Neural cell (in vitro differentiated cells): ENCODE data around the gene TRAPPC3. TPM values are rescaled to one million over a fixed set of nuclear protein-coding genes. Genes with fewer than 3 reads are reported as not detected.

Source experiments
- H2AFZ ChIP-seq: fragments of 200-600, 300-800 bp; sonication (generic), shearing (Covaris generic); 2 replicates; pipeline ENCODE4 v1.6.0; 2014; ENCODE audit warnings: low read depth, mild to moderate bottlenecking, antibody characterized with exemption, low read length, moderate library complexity
- H3F3A ChIP-seq: fragments of 200-600 bp; shearing (Covaris generic); 2 replicates; pipeline ENCODE4 v1.6.1; 2016; ENCODE audit warnings: mild to moderate bottlenecking, moderate library complexity, mixed read lengths, antibody characterized with exemption, low read length; ENCODE audit not compliant: insufficient read depth, poor library complexity, severe bottlenecking
- H3K27ac ChIP-seq: fragments of 200-600, 300-800 bp; sonication (generic), shearing (Covaris generic); 2 replicates; pipeline ENCODE4 v1.5.1; 2014; ENCODE audit warnings: mild to moderate bottlenecking, low read length, moderate library complexity
- H3K27me3 ChIP-seq: fragments of 300-800, 200-600 bp; sonication (generic), shearing (Covaris generic); 2 replicates; pipeline ENCODE4 v1.6.0; 2014; ENCODE audit warnings: mild to moderate bottlenecking, low read depth, low read length, moderate library complexity; ENCODE audit not compliant: insufficient read depth
- H3K36me3 ChIP-seq: fragments of 300-800, 200-600 bp; sonication (generic), shearing (Covaris generic); 2 replicates; pipeline ENCODE4 v1.5.1; 2014; ENCODE audit warnings: mild to moderate bottlenecking, antibody characterized with exemption, low read length, moderate library complexity; ENCODE audit not compliant: insufficient read depth
- H3K4me2 ChIP-seq: fragments of 300-800, 200-600 bp; sonication (generic), shearing (Covaris generic); 2 replicates; pipeline ENCODE4 v1.6.0; 2014; ENCODE audit warnings: mild to moderate bottlenecking, low read length
- H3K4me3 ChIP-seq: fragments of 300-800, 200-600 bp; sonication (generic), shearing (Covaris generic); 2 replicates; pipeline ENCODE4 v1.5.1; 2014; ENCODE audit warnings: mild to moderate bottlenecking, low read length, moderate library complexity
- H3K79me2 ChIP-seq: fragments of 200-600 bp; shearing (Covaris generic); replicated peaks from 2 replicates; pipeline ENCODE4 v1.6.0; 2014; ENCODE audit warnings: mild to moderate bottlenecking, low read length, moderate library complexity; ENCODE audit not compliant: insufficient read depth
- H3K9ac ChIP-seq: fragments of 300-800, 200-600 bp; sonication (generic), shearing (Covaris generic); 2 replicates; pipeline ENCODE4 v1.6.1; 2016; ENCODE audit warnings: mild to moderate bottlenecking, low read length, mixed read lengths
- H3K9me2 ChIP-seq: fragments of 200-600 bp; shearing (Covaris generic); 2 replicates; pipeline ENCODE4 v1.6.1; 2016; ENCODE audit warnings: mild to moderate bottlenecking, low read length, mixed read lengths; ENCODE audit not compliant: insufficient read depth
- H3K9me3 ChIP-seq: fragments of 200-600, 300-800 bp; sonication (generic), shearing (Covaris generic); 2 replicates; pipeline ENCODE4 v1.6.1; 2016; ENCODE audit warnings: mild to moderate bottlenecking, mixed run types, low read length, moderate library complexity, mixed read lengths
- H4K20me1 ChIP-seq: fragments of 200-600 bp; shearing (Covaris generic); 2 replicates; pipeline ENCODE4 v1.6.1; 2016; ENCODE audit warnings: mild to moderate bottlenecking, mixed run types; ENCODE audit not compliant: insufficient read depth
- CTCF ChIP-seq: fragments of 450-650 bp; IDR thresholded peaks from 2 replicates; pipeline ENCODE4 v1.5.1; 2014; ENCODE audit warnings: antibody characterized with exemption, mild to moderate bottlenecking, moderate library complexity; ENCODE audit not compliant: poor library complexity, severe bottlenecking
- EP300 ChIP-seq: fragments of 450-650 bp; conservative IDR thresholded peaks from 2 replicates; pipeline ENCODE4 v1.6.1; 2014; ENCODE audit warnings: antibody characterized with exemption, mild to moderate bottlenecking, moderate library complexity; ENCODE audit not compliant: poor library complexity, severe bottlenecking
- EZH2 ChIP-seq: fragments of 200-600, 300-800 bp; shearing (Covaris generic), sonication (generic); IDR thresholded peaks from 2 replicates; pipeline ENCODE4 v1.6.1; 2014; ENCODE audit warnings: antibody characterized with exemption, low read length, borderline replicate concordance, mild to moderate bottlenecking; ENCODE audit not compliant: insufficient read depth, poor library complexity, severe bottlenecking
- MXI1 ChIP-seq: fragments of 450-650 bp; conservative IDR thresholded peaks from 2 replicates; pipeline ENCODE4 v1.6.1; 2014; ENCODE audit warnings: antibody characterized with exemption, mild to moderate bottlenecking; ENCODE audit not compliant: poor library complexity, severe bottlenecking
- POLR2AphosphoS5 ChIP-seq: IDR thresholded peaks from 2 replicates; pipeline ENCODE4 v1.6.1; 2012
- RAD21 ChIP-seq: fragments of 450-650 bp; conservative IDR thresholded peaks from 2 replicates; pipeline ENCODE4 v1.6.1; 2014; ENCODE audit warnings: antibody characterized with exemption, mild to moderate bottlenecking, moderate library complexity
- SMC3 ChIP-seq: fragments of 450-650 bp; conservative IDR thresholded peaks from 2 replicates; pipeline ENCODE4 v1.6.1; 2014; ENCODE audit warnings: antibody characterized with exemption, mild to moderate bottlenecking, moderate library complexity; ENCODE audit not compliant: poor library complexity
- TAF1 ChIP-seq: IDR thresholded peaks from 2 replicates; pipeline ENCODE4 v1.6.1; 2012; ENCODE audit warnings: low read depth
- polyA plus RNA-seq: library from polyadenylated mRNA; depleted of rRNA; stranded (reverse); fragments of >200 nt; gene quantifications from 2 replicates; pipeline ENCODE4 v1.2.3, GENCODE V29; 2014
- TF ChIP-seq, protein P1 (sequence below): IDR thresholded peaks from 2 replicates; pipeline ENCODE4 v1.6.1; 2012; ENCODE audit warnings: borderline replicate concordance

TRAPPC3 gene
- polyA plus RNA-seq, 1 donor from 2014 or later, result 278 TPM

GRCh38 chr1:36170643-36171412 lies 21.5 kb upstream of the TRAPPC3 start:
- Histone ChIP-seq H3K4me2 (no peak overlapping the region), H4K20me1 (peaks cover 15% of the 10 kb centered on the region), H3K9me3 (no peaks in the 10 kb centered on the region), H3K27ac (no peak overlapping the region), H3K27me3 (no peaks in the 10 kb centered on the region), H3K79me2 (peaks cover 31% of the 10 kb centered on the region), H3F3A (no peaks in the 10 kb centered on the region), H3K9ac (no peak overlapping the region), H3K4me3 (no peak overlapping the region), H2AFZ (no peak overlapping the region), H3K9me2 (no peaks in the 10 kb centered on the region), H3K36me3 (peaks cover 7% of the 10 kb centered on the region)
- TF ChIP-seq POLR2AphosphoS5 (no peak), SMC3 (no peak), CTCF (no peak), MXI1 (no peak), EP300 (no peak), TAF1 (no peak), RAD21 (no peak), EZH2 (no peak)
- TF ChIP-seq, protein P1, sequence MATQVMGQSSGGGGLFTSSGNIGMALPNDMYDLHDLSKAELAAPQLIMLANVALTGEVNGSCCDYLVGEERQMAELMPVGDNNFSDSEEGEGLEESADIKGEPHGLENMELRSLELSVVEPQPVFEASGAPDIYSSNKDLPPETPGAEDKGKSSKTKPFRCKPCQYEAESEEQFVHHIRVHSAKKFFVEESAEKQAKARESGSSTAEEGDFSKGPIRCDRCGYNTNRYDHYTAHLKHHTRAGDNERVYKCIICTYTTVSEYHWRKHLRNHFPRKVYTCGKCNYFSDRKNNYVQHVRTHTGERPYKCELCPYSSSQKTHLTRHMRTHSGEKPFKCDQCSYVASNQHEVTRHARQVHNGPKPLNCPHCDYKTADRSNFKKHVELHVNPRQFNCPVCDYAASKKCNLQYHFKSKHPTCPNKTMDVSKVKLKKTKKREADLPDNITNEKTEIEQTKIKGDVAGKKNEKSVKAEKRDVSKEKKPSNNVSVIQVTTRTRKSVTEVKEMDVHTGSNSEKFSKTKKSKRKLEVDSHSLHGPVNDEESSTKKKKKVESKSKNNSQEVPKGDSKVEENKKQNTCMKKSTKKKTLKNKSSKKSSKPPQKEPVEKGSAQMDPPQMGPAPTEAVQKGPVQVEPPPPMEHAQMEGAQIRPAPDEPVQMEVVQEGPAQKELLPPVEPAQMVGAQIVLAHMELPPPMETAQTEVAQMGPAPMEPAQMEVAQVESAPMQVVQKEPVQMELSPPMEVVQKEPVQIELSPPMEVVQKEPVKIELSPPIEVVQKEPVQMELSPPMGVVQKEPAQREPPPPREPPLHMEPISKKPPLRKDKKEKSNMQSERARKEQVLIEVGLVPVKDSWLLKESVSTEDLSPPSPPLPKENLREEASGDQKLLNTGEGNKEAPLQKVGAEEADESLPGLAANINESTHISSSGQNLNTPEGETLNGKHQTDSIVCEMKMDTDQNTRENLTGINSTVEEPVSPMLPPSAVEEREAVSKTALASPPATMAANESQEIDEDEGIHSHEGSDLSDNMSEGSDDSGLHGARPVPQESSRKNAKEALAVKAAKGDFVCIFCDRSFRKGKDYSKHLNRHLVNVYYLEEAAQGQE, result no peak

- Histone ChIP-seq H4K20me1 (peaks cover 11% of the 10 kb centered on the region), H3K9ac (no peak overlapping the region), H3K79me2 (peaks cover 51% of the 10 kb centered on the region), H3K27ac (no peak overlapping the region), H3F3A (no peaks in the 10 kb centered on the region), H3K4me2 (no peak overlapping the region), H2AFZ (no peak overlapping the region), H3K36me3 (peaks cover 7% of the 10 kb centered on the region), H3K27me3 (no peaks in the 10 kb centered on the region), H3K9me3 (no peaks in the 10 kb centered on the region), H3K4me3 (no peak overlapping the region), H3K9me2 (no peaks in the 10 kb centered on the region)
- no peak for TF ChIP-seq TAF1
Observed at GRCh38 chr1:36168514-36168913, 19.2 kb upstream of the TRAPPC3 start.
